ENCODE measurements around the gene PHACTR4. TPM values are rescaled to one million over a fixed set of nuclear protein-coding genes. Genes with fewer than 3 reads are reported as not detected.

The PHACTR4 gene
- polyA plus RNA-seq, 1 donor (not counting 4 experiments of a cell fraction or from before 2014, with no cell fraction given) = 12.2 TPM

GRCh38 chr1:28428012-28428411, 58.5 kb downstream of the PHACTR4 start:
- H4K20me1 ChIP-seq (ENCODE audit: control insufficient read depth, extremely low read depth, insufficient read depth, low read length) = no peaks in the 10 kb centered on the region
- no peaks in the 10 kb centered on the region for H3K9me1 ChIP-seq (ENCODE audit: control insufficient read depth, extremely low read depth, insufficient read depth, low read length)
- H3K4me2 ChIP-seq (ENCODE audit: control insufficient read depth, extremely low read depth, insufficient read depth, low read depth, low read length) = no peak overlapping the region
- DNase-seq (ENCODE audit: low read depth, low spot score) = no peak
- H3K79me2 ChIP-seq (ENCODE audit: control insufficient read depth, insufficient read depth, low read length) = no peaks in the 10 kb centered on the region
- no peak for FAIRE-seq
- H3K4me3 ChIP-seq (ENCODE audit: control insufficient read depth in 2 of 3, extremely low read depth in 1 of 3, insufficient read depth in 2 of 3, low read depth in 1 of 3, low read length in 3 of 3) = no peak overlapping the region
- no peak overlapping the region for H2AFZ ChIP-seq (ENCODE audit: control insufficient read depth, low read length)
- no peak for TF ChIP-seq EZH2 (IDR thresholded peaks at IDR 0.05; ENCODE audit: low read length)
- TF ChIP-seq CTCF (optimal IDR thresholded peaks at IDR 0.05 in 1 of 3, IDR thresholded peaks at IDR 0.05 in 1 of 3, conservative IDR thresholded peaks at IDR 0.05 in 1 of 3; ENCODE audit: extremely low read depth in 1 of 3, insufficient read depth in 2 of 3, low read length in 3 of 3) = no peak
- no peaks in the 10 kb centered on the region for H3K27me3 ChIP-seq (ENCODE audit: control insufficient read depth, extremely low read depth, insufficient read depth, low read length)
- no peak overlapping the region for H3K9ac ChIP-seq (ENCODE audit: control insufficient read depth, extremely low read depth, insufficient read depth, low read length)
- dilution Hi-C loops (cut with MboI; ENCODE audit: extremely low pct_ligation_motif_present, low sequenced_read_pairs) = no loop called here
- no peak overlapping the region for H3K27ac ChIP-seq (ENCODE audit: control insufficient read depth, insufficient read depth, low read length)
- H3K9me3 ChIP-seq (ENCODE audit: control insufficient read depth, low read depth, low read length) = no peaks in the 10 kb centered on the region
- peaks cover 2% of the 10 kb centered on the region for H3K4me1 ChIP-seq (ENCODE audit: control insufficient read depth, extremely low read depth, insufficient read depth, low read length)
- peaks cover 0 to 2% of the 10 kb centered on the region in 2 experiments for H3K36me3 ChIP-seq (ENCODE audit: control insufficient read depth in 2 of 2, extremely low read depth in 1 of 2, insufficient read depth in 2 of 2, low read length in 2 of 2)

DNA sequence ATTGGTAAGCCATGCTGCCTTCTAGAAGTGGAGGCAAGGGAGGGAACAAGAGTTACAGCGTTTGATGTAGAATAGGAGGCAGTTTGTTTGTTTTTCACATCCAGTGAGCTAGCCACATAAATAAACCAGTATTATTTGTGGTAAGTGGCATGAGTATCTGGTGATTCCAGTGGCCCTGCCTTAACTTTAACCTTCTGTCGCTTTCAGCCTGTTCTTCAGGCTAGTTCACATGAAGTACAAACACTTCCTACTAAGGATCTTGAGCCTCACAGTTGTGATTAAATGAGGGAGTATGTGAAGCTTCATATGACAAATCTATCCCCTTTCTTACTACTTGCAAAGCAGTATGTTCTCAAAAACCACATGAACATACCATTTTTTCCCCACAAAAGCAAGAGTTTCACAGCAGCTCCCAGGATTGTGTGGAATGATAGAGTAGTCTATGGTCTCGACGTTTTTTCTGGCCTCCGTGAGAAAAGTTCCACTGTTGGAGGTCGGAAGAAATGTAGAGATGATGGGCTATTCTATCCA, 59.5 kb downstream of the PHACTR4 start:
- Histone ChIP-seq H3K9ac (ENCODE audit: control insufficient read depth, extremely low read depth, insufficient read depth, low read length) (no peak overlapping the region), H3K4me3 (ENCODE audit: control insufficient read depth in 2 of 3, extremely low read depth in 1 of 3, insufficient read depth in 2 of 3, low read depth in 1 of 3, low read length in 3 of 3) (no peak overlapping the region), H2AFZ (ENCODE audit: control insufficient read depth, low read length) (no peak overlapping the region), H3K36me3 (ENCODE audit: control insufficient read depth in 2 of 2, extremely low read depth in 1 of 2, insufficient read depth in 2 of 2, low read length in 2 of 2) (peaks cover 0 to 2% of the 10 kb centered on the region in 2 experiments), H4K20me1 (ENCODE audit: control insufficient read depth, extremely low read depth, insufficient read depth, low read length) (no peaks in the 10 kb centered on the region), H3K9me1 (ENCODE audit: control insufficient read depth, extremely low read depth, insufficient read depth, low read length) (no peaks in the 10 kb centered on the region), H3K4me1 (ENCODE audit: control insufficient read depth, extremely low read depth, insufficient read depth, low read length) (peaks cover 2% of the 10 kb centered on the region), H3K27me3 (ENCODE audit: control insufficient read depth, extremely low read depth, insufficient read depth, low read length) (no peaks in the 10 kb centered on the region), H3K9me3 (ENCODE audit: control insufficient read depth, low read depth, low read length) (no peaks in the 10 kb centered on the region), H3K4me2 (ENCODE audit: control insufficient read depth, extremely low read depth, insufficient read depth, low read depth, low read length) (no peak overlapping the region), H3K27ac (ENCODE audit: control insufficient read depth, insufficient read depth, low read length) (no peak overlapping the region), H3K79me2 (ENCODE audit: control insufficient read depth, insufficient read depth, low read length) (no peaks in the 10 kb centered on the region)
- TF ChIP-seq EZH2 (IDR thresholded peaks at IDR 0.05; ENCODE audit: low read length) = no peak
- TF ChIP-seq CTCF (optimal IDR thresholded peaks at IDR 0.05 in 1 of 3, IDR thresholded peaks at IDR 0.05 in 1 of 3, conservative IDR thresholded peaks at IDR 0.05 in 1 of 3; ENCODE audit: extremely low read depth in 1 of 3, insufficient read depth in 2 of 3, low read length in 3 of 3) = no peak
- no peak for FAIRE-seq
- dilution Hi-C loops (cut with MboI; ENCODE audit: extremely low pct_ligation_motif_present, low sequenced_read_pairs) = no loop called here
- no peak for DNase-seq (ENCODE audit: low read depth, low spot score)

Data from keratinocyte (primary cell).